Heart right ventricle (tissue), 16 donors: Measurements from ENCODE around the gene UQCR11. TPM values are rescaled to one million over a fixed set of nuclear protein-coding genes. Genes with fewer than 3 reads are reported as not detected.

Experiments
- ATAC-seq, 8 donors: fragments of 200-7000 bp; cut with Tn5 transposase; one replicate each; pipeline ENCODE4 v1.9.1; 2020; ENCODE audit warnings: mild to moderate bottlenecking in 8 of 8, moderate library complexity in 8 of 8, moderate number of reproducible peaks in 1 of 8
- DNase-seq, 2 donors: peaks; one replicate each; pipeline ENCODE4 v3.0.0-alpha.2; 2020
- H3K27ac ChIP-seq, 10 donors: fragments of 200-600 bp; sonication (generic) in 2 of 10; one replicate each; pipeline versions ENCODE4 v1.5.0 to v1.8.0; 2020 to 2022; ENCODE audit warnings: mild to moderate bottlenecking in 3 of 10
- H3K27me3 ChIP-seq, 7 donors: fragments of 200-600 bp; one replicate each; pipeline ENCODE4 v1.8.0; 2021 to 2022; ENCODE audit warnings: mild to moderate bottlenecking in 2 of 7
- H3K36me3 ChIP-seq, 9 donors: fragments of 200-600 bp; sonication (generic) in 1 of 9; one replicate each; pipeline versions ENCODE4 v1.5.0 to v1.8.0; 2020 to 2022; ENCODE audit warnings: mild to moderate bottlenecking in 2 of 9
- H3K4me1 ChIP-seq, 9 donors: fragments of 200-600 bp; sonication (generic) in 1 of 9; one replicate each; pipeline versions ENCODE4 v1.5.0 to v1.8.0; 2020 to 2022; ENCODE audit warnings: mild to moderate bottlenecking in 4 of 9
- H3K4me3 ChIP-seq, 10 donors: fragments of 200-600 bp; sonication (generic) in 2 of 10; one replicate each; pipeline versions ENCODE4 v1.5.0 to v1.8.0; 2020 to 2022; ENCODE audit warnings: mild to moderate bottlenecking in 7 of 10, moderate library complexity in 2 of 10
- H3K9me3 ChIP-seq, 11 donors: fragments of 200-600 bp in 10 of 11; sonication (generic) in 2 of 11; one replicate each; pipeline versions ENCODE4 v1.5.0 to v1.8.0; 2013 to 2022; ENCODE audit warnings: mild to moderate bottlenecking in 2 of 11, control low read depth in 1 of 11, moderate library complexity in 1 of 11
- WGBS, 2 donors: extraction: QIAGEN DNeasy Blood & Tissue Kit; methylation state at CpG; one replicate each; pipeline ENCODE4 v1.1.7; 2013; ENCODE audit warnings: inconsistent platforms in 1 of 2; 5-methylcytosine and 5-hydroxymethylcytosine counted together
- intact Hi-C, 10 donors: fragments of 100-400 bp; cut with DNase I; formaldehyde crosslinking; loops; one replicate each; pipeline versions ENCODE4 v1.11.1 to v1.14.2; 2022
- polyA plus RNA-seq, 2 donors: library from polyadenylated mRNA; stranded (reverse); fragments of 200-250 nt; gene quantifications; one replicate each; pipeline ENCODE4 v1.2.3, GENCODE V29; 2013
- total RNA-seq, 10 donors: library from RNA; stranded (reverse); fragmentation: NEBNext Ultra II Directional in 3 of 10; extraction: Animal tissue kit (Norgen Biotek cat#: 25700) in 3 of 10; gene quantifications; one replicate each; pipeline versions ENCODE4 v1.2.1 to v1.2.4, GENCODE V29; 2021 to 2023
- TF ChIP-seq, protein P1 (sequence below), 9 donors: fragments of 200-600 bp; sonication (generic) in 2 of 9; IDR thresholded peaks; one replicate each; pipeline versions ENCODE4 v1.5.0 to v1.8.0; 2021 to 2022; ENCODE audit warnings: antibody characterized with exemption in 9 of 9, mild to moderate bottlenecking in 5 of 9, moderate library complexity in 1 of 9
- donor health status: Arrhythmogenic right ventricular cardiomyopathy.
- donor health status: ischemic (EF 13 %, LVEDD 7.1; RV severe dilation, severe dysfunction).
- donor health status: healthy with polysubstance abuse.
- donor health status: DM: no; HTN: yes; CAD: no.
- donor health status: DM: no; HTN: no; CAD: no.
- donor health status: ischemic (EF 25% LVEDD 6.9; RV normal size, moderate dysfunction).
- donor health status: ischemic (EF 25% LVEDD 5.7; RV mildly dilated, moderate dysfunction).
- donor health status: healthy.
- donor health status: DM: yes; HTN: yes; CAD: no.
- donor health status: Ischemic cardiomyopathy.
- donor health status: ischemic (EF 35%, LVEDD 5.7; RV mildly dilated, moderate dysfunction).
- donor health status: nonischemic (EF 11% LVEDD 7.7; RV severe dilation, severe dysfunction).
- donor health status: DM: yes; HTN: yes; CAD: no.
- donor health status: PGD.
- donor health status: ischemic (EF 29% LVEDD 5.4; RV normal size, mild dysfunction).
- donor health status: nonischemic (EF 23%, LVEDD 6.1; RV moderate dilation, normal function).

UQCR11 gene
- total and polyA plus RNA-seq, 12 donors: 141 to 1,132 (median 792) TPM

DNA sequence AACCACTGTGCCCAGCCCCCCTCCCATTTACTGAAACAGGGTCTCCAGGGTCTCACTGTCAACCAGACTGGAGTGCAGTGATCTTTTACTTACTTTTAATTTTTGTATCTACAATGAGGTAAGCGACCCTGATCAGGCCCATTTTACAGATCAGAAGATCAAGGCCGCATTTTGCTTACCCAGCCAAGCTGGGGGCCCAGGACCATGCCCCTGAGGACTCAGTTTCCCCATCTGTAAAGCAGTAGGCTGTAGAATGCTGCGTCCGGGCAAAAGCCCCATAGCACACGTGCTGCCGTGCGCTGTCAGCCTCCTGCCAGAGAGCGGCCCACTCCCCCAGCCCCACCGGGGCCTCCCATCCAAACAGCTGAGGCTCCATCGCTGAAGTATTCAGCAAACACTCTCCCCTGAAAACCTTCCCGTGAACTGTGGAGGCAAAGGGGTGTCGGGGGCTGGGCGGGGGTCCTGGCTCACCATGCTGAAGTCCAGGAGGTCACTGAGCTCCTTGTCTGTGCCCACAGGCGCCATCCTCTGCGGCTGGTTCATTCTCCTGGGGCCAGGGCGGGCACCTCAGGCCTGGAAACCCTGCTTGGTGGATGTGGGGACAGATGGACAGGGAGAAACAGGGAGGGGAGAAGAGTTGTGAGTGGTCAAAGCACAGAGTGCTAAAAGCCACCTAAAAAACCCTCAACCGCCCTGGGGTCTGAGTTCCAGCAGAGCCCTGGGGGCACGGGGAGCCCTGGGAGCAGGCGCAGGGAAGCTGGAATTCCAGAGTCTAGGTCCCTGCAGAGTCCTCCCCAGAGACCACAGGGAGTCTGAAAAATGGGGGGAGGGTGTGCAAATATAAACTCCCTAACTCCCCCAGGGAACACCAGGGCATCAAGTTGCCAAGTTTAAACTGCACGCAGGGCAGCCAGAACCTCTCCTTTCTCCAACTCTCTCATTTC lies 44.7 kb upstream of the UQCR11 start:
- TF ChIP-seq, protein P1, sequence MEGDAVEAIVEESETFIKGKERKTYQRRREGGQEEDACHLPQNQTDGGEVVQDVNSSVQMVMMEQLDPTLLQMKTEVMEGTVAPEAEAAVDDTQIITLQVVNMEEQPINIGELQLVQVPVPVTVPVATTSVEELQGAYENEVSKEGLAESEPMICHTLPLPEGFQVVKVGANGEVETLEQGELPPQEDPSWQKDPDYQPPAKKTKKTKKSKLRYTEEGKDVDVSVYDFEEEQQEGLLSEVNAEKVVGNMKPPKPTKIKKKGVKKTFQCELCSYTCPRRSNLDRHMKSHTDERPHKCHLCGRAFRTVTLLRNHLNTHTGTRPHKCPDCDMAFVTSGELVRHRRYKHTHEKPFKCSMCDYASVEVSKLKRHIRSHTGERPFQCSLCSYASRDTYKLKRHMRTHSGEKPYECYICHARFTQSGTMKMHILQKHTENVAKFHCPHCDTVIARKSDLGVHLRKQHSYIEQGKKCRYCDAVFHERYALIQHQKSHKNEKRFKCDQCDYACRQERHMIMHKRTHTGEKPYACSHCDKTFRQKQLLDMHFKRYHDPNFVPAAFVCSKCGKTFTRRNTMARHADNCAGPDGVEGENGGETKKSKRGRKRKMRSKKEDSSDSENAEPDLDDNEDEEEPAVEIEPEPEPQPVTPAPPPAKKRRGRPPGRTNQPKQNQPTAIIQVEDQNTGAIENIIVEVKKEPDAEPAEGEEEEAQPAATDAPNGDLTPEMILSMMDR (IDR thresholded peaks at IDR 0.05): no peak
- H3K27me3 ChIP-seq: no peaks in the 10 kb centered on the region
- 90% methylated on average over 20 of the region's 20 CpGs for WGBS, 2 donors
- DNase-seq (no peak), ATAC-seq (no peak)
- peak overlapping the region in 2 of 10 donors; percentile 6 to 47 for H3K27ac ChIP-seq
- peaks cover 0 to 25% (median 16%) of the 10 kb centered on the region in 9 donors for H3K4me1 ChIP-seq
- H3K4me3 ChIP-seq: peak overlapping the region in 5 of 10 donors; percentile 85 to 93 (median 88)
- H3K9me3 ChIP-seq: no peaks in the 10 kb centered on the region
- intact Hi-C loops: loop anchor here in 7 of 10 donors (5.0 to 10.0 kb wide), 3 partner anchors 38 to 45 kb away; partner anchors contain the start of gene UQCR11 (in 6 of the 7)
- H3K36me3 ChIP-seq: peaks cover 0 to 46% (median 0%) of the 10 kb centered on the region in 9 donors

DNA sequence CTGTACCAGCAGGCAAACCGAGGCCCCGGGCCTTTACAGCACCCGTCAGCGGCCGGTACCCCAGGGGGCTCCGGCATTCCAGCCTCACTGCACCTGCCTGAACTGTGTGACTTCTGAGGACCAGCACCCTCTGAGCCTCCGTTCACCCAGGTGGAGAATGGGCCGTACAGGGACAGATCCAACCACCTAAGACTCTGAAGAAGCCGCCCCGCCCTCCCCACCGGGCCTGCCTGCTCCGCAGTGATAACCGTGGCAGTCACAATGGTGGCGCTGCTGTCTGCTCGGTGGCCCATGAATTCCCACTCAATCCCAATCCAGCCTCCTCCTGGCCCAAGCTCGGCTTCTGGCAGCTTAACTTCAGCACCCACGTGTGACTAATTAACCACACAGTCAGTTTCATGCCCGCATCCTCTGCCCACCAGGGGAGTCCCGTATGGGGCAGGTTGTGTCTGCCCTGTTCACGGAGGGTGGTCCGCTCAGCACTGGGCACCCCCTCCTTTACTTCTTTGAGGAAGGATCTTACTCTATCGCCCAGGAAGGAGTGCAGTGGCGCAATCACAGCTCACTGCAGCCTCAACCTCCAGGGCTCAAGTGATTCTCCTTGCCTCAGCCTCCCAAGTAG lies 43.8 kb upstream of the UQCR11 start:
- no peak for DNase-seq
- Histone ChIP-seq H3K27me3 (no peaks in the 10 kb centered on the region), H3K9me3 (no peaks in the 10 kb centered on the region), H3K36me3 (peaks cover 0 to 56% (median 4%) of the 10 kb centered on the region in 9 donors), H3K4me1 (peaks cover 0 to 25% (median 16%) of the 10 kb centered on the region in 9 donors), H3K27ac (no peak overlapping the region), H3K4me3 (no peak overlapping the region)
- WGBS, 2 donors: 89 to 90% methylated on average over 23 of the region's 23 CpGs
- intact Hi-C loops: loop anchor here in 2 of 10 donors (5.0 kb wide), 2 partner anchors 37 to 42 kb away; partner anchors contain the start of gene UQCR11 (in 1 of the 2)
- ATAC-seq: no peak
- TF ChIP-seq, protein P1 (IDR thresholded peaks at IDR 0.05): no peak

DNA sequence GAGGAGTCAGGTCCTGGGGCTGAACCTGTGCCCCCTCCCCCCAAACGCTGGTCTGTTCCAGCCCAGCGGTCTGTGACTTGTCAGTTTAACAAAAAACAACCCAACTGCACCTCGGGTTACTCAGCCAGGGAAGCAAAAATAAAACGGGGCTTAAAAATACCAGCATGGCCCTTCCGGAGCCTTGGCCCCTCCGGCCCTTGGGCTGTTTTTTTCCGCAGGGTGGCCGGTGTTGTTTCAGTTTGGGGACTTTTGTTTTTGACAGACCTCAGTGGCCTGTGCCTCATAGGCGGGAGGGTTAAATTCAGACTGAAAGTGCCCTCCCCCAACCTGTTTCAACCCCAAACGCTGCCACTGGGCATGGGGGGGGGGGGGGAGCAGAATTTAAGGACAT lies 43.2 kb upstream of the UQCR11 start:
- no peak for ATAC-seq
- WGBS, 2 donors: 81 to 86% methylated on average over 10 of the region's 10 CpGs
- DNase-seq: no peak
- no peak overlapping the region for H3K27ac ChIP-seq
- H3K4me3 ChIP-seq: no peak overlapping the region
- no peaks in the 10 kb centered on the region for H3K9me3 ChIP-seq
- peaks cover 0 to 22% (median 13%) of the 10 kb centered on the region in 9 donors for H3K4me1 ChIP-seq
- H3K27me3 ChIP-seq: no peaks in the 10 kb centered on the region
- peaks cover 0 to 61% (median 6%) of the 10 kb centered on the region in 9 donors for H3K36me3 ChIP-seq
- intact Hi-C loops: loop anchor here in 2 of 10 donors (5.0 kb wide), 2 partner anchors 36 to 41 kb away; partner anchors contain the start of gene UQCR11 (in 1 of the 2)
- TF ChIP-seq, protein P1 (IDR thresholded peaks at IDR 0.05): no peak
